Nucleus accumbens (tissue), 56 donors: Measurements from ENCODE around the gene BLM.

ENCODE experiments used
- DNase-seq, 56 donors: peaks; one replicate each; lab custom pipeline; 2025; lab: John Stamatoyannopoulos, UW

The BLM gene

GRCh38 chr15:90774731-90775514, 57.8 kb downstream of the BLM start:
- DNase-seq, result no peak

- DNase-seq, result no peak
These were observed 63.8 kb downstream of the BLM start for GRCh38 chr15:90780916-90781315.

GRCh38 chr15:90782442-90782841, 65.3 kb downstream of the BLM start:
- no peak for DNase-seq

GRCh38 chr15:90787881-90788280, 70.7 kb downstream of the BLM start:
- no peak for DNase-seq

GRCh38 chr15:90789462-90789861, 72.3 kb downstream of the BLM start:
- peak in 7 of 56 donors; percentile 4 to 19 (median 12) for DNase-seq

GRCh38 chr15:90790057-90790456, 72.9 kb downstream of the BLM start:
- peak in 10 of 56 donors; percentile 2 to 20 (median 10) for DNase-seq

- no peak for DNase-seq
These were observed 73.4 kb downstream of the BLM start for GRCh38 chr15:90790561-90790960.

- no peak for DNase-seq
These were observed 77.4 kb downstream of the BLM start for GRCh38 chr15:90794538-90794937.

- DNase-seq, result no peak
These were observed 82.6 kb downstream of the BLM start for GRCh38 chr15:90799639-90800170.

- DNase-seq, result no peak
These were observed 84.7 kb downstream of the BLM start for GRCh38 chr15:90801803-90802202.

GRCh38 chr15:90807074-90807785, 90.1 kb downstream of the BLM start:
- no peak for DNase-seq

GRCh38 chr15:90807786-90808086, 90.6 kb downstream of the BLM start:
- no peak for DNase-seq

GRCh38 chr15:90808517-90809235, 91.5 kb downstream of the BLM start:
- DNase-seq, result no peak

GRCh38 chr15:90809536-90809935, 92.4 kb downstream of the BLM start:
- no peak for DNase-seq

GRCh38 chr15:90810354-90810753, 93.2 kb downstream of the BLM start:
- DNase-seq, result no peak

GRCh38 chr15:90812171-90812957, 95.2 kb downstream of the BLM start:
- no peak for DNase-seq

GRCh38 chr15:90812958-90813265, 95.8 kb downstream of the BLM start:
- DNase-seq, result no peak

- no peak for DNase-seq
These were observed 96.6 kb downstream of the BLM start for GRCh38 chr15:90813796-90814190.

GRCh38 chr15:90814191-90814821, 97.2 kb downstream of the BLM start:
- no peak for DNase-seq
